Peyer's patch (tissue), 4 donors: ENCODE measurements around the gene STOML1.

ENCODE experiments used
- CTCF ChIP-seq, 6 experiments: fragments of 450-650 bp in 4 of 6; fragments of 200-600 bp in 2 of 6; sonication (generic) in 1 of 6; IDR thresholded peaks; one replicate each; pipeline ENCODE4 v1.5.1; 2017 to 2019; ENCODE audit warnings: antibody characterized with exemption in 6 of 6, mild to moderate bottlenecking in 3 of 6, moderate library complexity in 1 of 6
- POLR2A ChIP-seq, 2 donors: fragments of 450-650 bp; IDR thresholded peaks; one replicate each; pipeline ENCODE4 v1.5.1; 2017; ENCODE audit warnings: antibody characterized with exemption in 2 of 2, mild to moderate bottlenecking in 2 of 2, moderate library complexity in 2 of 2

- TF ChIP-seq POLR2A (IDR thresholded peaks at IDR 0.05) (no peak), CTCF (IDR thresholded peaks at IDR 0.05) (no peak)
Observed at GRCh38 chr15:74013374-74013894, 21.3 kb upstream of the STOML1 start.
